NOMO-1 (cell line): ENCODE measurements around the gene TTLL8.

Experiments
- DNase-seq, 2 experiments: peaks; one replicate each; lab custom pipeline; 2025; ENCODE audit not compliant: unreplicated experiment in 2 of 2; lab: John Stamatoyannopoulos, UW

The TTLL8 gene

GRCh38 chr22:50083462-50084079, 25.5 kb upstream of the TTLL8 start:
- DNase-seq = no peak

DNA sequence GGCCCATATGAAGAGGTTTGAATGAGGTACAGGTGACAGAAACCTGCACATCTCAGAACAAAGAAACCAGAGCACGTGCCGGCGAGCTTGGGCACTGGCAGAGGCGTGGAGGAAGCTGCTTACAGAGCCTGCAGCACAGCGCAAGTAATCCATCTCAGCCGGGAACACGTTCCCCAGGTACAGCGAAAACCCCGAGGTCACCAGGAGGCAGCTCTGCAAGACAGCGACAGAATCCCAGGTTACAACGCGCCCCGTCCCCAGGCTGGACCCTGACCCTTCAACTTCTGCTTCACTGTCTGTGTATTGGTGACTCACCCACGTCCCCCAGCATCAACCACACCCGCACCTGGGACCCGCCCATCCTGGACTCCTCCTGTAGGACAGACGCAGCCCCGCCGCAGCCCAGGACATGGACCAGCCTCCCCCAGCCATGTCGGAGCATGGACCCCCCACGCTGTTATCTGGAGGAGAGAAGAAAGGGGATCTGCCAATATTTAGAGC, 24.9 kb upstream of the TTLL8 start:
- DNase-seq = no peak

DNA sequence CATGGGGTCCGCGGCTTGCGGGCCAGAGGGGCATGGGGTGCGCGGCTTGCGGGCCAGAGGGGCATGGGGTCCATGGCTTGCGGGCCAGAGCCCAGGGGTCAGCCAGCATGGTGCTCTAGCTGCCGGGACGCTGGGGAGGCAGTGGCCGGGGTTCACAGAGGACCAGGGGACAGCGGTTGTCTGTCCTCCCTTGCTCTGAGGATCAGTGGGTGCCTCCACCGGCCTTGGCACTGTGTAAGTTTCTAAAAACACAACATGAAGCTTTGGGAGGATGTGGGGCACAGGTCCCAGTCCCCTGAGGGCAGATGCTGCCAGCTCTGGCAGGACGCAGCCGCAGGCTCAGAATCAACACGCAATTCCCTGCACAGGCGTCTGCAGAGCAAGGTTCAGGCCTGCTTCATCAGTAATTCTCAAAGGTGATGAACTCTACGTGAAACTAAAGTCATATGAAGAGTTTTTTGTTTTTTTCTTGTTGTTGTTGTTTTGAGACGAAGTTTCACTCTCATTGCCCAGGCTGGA, 24.2 kb upstream of the TTLL8 start:
- no peak for DNase-seq

DNA sequence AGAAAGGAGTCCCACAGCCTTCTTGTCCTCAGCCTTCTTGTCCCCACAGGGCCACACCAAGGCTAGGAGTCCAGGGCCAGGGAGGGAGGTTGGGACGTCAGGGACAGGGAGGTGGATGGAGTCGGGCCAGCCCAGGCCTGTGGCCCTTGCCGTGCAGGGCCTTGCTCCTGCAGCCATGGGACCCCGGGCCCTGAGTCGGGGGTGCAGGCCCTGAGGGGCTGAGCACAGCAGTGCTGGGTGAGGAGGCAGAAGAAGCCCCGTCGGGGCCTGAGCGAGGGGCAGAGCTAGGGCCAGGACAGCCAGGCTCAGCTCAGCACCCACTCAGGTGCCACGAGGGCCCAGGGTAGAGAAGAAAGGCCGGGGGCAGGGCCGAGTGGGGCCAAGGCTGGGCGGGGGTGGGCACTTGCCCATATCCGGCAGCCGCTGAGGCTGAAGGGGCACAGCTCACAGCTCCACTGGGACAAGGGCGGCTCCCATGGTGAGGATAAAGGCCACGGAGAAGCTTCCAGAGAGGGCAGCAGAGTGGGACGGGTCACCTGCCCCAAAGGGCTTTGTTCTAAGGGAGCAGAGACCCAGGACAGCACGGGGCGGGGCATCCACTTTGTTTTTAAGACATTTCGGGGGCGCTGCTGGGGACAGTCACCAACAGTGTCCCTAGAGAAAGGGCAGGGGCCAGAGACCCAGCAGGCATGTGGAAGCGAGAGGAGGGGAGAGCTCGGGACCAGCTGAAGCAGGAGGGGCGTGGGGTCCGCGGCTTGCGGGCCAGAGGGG, 23.5 kb upstream of the TTLL8 start:
- DNase-seq = no peak

GRCh38 chr22:50080077-50080465, 22.0 kb upstream of the TTLL8 start:
- no peak for DNase-seq

GRCh38 chr22:50078761-50079160, 20.7 kb upstream of the TTLL8 start:
- DNase-seq = no peak

GRCh38 chr22:50078246-50078645, 20.1 kb upstream of the TTLL8 start:
- no peak for DNase-seq

DNA sequence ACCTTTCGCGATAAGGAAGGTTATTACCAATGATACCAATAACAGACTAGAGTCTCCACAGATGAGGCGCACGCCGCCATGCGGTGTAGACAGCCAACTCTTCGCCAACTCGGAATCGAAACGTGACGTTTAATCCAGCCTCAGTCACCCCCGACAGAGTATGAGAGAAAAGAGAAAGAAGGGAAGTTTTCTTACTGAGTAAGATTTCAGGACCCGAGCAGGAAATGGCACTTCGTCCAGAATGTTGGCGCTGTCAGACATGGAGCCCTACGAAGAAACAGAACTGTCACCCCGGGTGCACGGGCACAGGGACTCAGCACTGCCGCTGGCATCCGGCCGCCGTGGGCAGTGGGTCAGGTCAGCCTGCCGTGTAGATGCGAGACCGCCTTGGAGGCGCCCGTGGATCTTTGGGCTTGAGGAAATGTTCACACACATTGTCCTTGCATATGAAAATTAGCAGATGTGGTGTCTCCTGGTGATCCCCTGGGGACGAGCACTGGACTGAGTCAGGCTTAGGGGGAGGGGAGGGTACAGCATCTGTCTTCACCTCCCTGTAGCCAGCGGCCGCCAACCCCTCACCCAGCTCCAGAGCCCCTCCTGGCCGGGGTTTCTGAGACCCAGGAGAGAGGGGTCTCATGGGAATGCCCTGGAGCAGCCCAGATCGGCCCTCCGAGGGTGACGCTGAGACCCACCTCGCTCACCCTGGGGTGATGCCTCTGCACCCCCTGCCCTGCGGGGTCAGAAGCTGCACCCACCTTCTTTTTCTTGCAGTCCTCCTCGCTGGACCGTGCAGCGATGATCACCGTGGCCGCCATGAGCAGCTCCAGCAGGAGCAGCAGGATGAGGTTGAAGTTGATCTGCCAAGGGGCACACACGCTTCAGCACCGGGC, 18.8 kb upstream of the TTLL8 start:
- no peak for DNase-seq

DNA sequence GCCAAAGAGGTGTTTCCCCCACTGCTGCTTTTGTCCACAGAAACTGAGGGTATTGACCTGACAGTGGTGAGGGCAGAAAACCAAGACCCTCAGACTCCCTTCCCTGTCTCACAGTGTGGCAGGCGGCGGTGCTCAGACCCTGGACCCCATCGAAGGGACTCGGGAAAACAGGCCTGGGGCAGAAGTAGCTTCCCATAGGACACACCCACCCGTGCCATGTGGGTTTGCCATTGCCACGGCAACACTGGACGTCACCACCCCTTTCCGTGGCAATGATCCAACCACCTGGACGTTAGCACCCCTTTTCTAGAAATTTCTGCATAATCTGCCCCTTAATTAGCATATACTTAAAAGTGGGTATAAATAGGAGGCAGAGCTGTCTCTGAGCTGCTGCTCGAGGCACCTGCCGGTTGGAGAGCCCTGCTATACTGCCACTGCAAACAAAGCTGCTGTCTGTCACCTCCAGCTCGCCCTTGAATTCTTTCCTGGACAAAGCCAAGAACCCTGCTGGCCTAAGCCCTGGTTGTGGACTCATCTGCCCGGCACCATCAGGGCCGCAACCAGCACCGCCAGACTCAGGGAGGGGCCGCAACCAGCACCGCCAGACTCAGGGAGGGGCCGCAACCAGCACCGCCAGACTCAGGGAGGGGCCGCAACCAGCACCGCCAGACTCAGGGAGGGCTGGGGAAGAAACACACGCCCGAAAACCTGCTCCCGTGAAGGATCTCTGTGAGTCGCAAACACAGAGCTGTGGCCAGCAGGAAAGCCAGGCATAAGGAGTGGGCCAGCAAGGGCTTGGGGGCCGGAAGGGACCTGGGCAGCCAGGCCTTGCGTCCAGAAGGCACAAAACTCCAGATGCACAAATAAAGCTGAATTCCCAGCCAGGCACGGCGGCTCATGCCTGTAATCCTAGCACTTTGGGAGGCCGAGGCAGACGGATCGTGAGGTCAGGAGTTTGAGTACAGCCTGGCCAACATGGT, 16.7 kb upstream of the TTLL8 start:
- DNase-seq = no peak

DNA sequence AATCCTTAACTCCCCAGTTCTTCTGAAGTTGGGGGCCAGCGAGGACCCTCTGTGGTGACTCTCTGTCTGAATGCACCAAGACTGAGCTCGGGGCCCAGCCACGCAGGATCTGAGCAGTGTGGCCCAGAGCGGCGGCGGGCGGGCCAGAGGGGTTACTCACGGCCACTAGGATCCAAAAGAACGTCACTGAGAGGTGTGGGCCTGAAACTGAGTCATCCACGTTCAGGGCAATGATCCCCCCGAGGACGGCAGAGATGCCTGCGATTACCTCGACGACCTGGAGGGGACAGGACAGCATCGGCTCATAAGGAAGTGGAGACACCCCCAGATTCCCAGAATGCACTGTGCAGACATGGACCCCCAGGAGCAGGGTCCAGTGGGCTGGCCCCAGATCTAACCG, 16.0 kb upstream of the TTLL8 start:
- DNase-seq = no peak

GRCh38 chr22:50072714-50073538, 14.8 kb upstream of the TTLL8 start:
- DNase-seq = no peak

DNA sequence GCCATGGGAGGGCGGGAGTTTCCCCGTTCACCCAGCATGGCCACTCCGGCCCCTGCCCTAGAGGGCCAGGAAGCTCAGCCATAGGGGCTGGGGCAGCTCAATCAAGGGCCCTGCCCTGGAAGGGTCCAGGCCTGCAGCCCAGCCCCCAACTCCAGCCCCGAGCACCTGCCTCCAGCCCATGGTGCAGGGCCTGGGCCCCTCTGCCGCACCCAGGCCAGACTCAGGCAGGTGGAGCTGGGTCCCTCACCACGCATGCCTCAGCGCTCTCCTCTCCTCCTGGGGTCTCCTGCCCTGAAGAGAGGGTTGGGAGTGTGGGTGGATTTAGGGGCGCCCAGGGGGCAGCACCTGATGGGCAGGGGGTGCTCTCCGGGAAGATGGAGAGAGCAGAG, 14.1 kb upstream of the TTLL8 start:
- DNase-seq = no peak

GRCh38 chr22:50071432-50072166, 13.5 kb upstream of the TTLL8 start:
- DNase-seq = no peak

GRCh38 chr22:50070366-50070765, 12.3 kb upstream of the TTLL8 start:
- DNase-seq = no peak

DNA sequence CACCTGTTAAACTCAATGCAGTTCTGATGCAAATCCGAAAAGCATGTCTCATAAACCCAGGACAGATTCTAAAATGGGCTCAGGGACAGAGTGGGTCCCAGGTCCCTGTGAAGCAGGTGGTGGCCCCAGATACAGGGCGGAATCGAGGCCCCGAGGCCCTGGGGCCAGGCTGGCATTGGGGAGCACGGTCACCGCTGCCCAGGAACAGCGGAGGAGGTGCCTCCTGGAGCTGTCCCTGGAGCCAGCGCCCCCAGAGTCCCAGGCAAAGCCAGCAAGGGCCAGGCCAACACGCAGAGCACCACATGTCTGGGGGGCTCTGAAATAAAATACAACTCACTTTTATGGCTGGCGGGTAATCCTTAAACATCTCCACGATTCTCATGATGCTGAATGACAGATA, 10.0 kb upstream of the TTLL8 start:
- no peak for DNase-seq

DNA sequence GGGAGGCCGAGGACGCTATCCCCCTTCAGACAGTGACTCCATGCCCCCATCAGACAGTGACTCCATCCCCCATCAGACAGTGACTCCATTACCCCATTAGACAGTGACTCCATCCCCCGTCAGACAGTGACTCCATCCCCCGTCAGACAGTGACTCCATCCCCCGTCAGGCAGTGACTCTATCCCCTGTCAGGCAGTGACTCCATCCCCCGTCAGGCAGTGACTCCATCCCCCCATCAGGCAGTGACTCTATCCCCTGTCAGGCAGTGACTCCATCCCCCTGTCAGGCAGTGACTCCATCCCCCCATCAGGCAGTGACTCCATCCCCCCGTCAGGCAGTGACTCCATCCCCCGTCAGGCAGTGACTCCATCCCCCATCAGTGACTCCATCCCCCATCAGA, 9.1 kb upstream of the TTLL8 start:
- no peak for DNase-seq

- no peak for DNase-seq
Measured at GRCh38 chr22:50064453-50064852, 6.4 kb upstream of the TTLL8 start.

GRCh38 chr22:50063589-50064393, 5.7 kb upstream of the TTLL8 start:
- no peak for DNase-seq
